ENCODE results near the gene CIAO3. TPM values are rescaled to one million over a fixed set of nuclear protein-coding genes. Genes with fewer than 3 reads are reported as not detected.
A peak's percentile ranks its signal among the peaks of the same experiment; 100 is the strongest.

The CIAO3 gene
- total and polyA plus RNA-seq, 8 donors: 11.1 to 72.9 (median 16.3) TPM

- Histone ChIP-seq H3K4me1 (peaks cover 6 to 25% (median 21%) of the 10 kb centered on the region in 3 donors), H3K27ac (peak overlapping the region; percentile 81 to 84 (median 83)), H3K9me3 (no peaks in the 10 kb centered on the region), H3K4me3 (peak overlapping the region; percentile 74 to 89 (median 76)), H3K27me3 (no peaks in the 10 kb centered on the region), H3K36me3 (no peaks in the 10 kb centered on the region)
- peak in 2 of 6 donors; percentile 43 to 58 for DNase-seq
- intact Hi-C loops (cut with DNase I): no loop called here
- no peak for FAIRE-seq
- ATAC-seq: peak; percentile 3 to 41 (median 25)
- WGBS, 2 donors: 1% methylated on average over 38 of the region's 38 CpGs
- TF ChIP-seq, protein P1, sequence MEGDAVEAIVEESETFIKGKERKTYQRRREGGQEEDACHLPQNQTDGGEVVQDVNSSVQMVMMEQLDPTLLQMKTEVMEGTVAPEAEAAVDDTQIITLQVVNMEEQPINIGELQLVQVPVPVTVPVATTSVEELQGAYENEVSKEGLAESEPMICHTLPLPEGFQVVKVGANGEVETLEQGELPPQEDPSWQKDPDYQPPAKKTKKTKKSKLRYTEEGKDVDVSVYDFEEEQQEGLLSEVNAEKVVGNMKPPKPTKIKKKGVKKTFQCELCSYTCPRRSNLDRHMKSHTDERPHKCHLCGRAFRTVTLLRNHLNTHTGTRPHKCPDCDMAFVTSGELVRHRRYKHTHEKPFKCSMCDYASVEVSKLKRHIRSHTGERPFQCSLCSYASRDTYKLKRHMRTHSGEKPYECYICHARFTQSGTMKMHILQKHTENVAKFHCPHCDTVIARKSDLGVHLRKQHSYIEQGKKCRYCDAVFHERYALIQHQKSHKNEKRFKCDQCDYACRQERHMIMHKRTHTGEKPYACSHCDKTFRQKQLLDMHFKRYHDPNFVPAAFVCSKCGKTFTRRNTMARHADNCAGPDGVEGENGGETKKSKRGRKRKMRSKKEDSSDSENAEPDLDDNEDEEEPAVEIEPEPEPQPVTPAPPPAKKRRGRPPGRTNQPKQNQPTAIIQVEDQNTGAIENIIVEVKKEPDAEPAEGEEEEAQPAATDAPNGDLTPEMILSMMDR (IDR thresholded peaks at IDR 0.05): no peak
Measured at GRCh38 chr16:720447-720989, 20.3 kb downstream of the CIAO3 start.

- intact Hi-C loops (cut with DNase I): loop anchor here in 1 of 3 donors (10.0 kb wide), 1 partner anchor 335 kb away; no protein-coding TSS in a partner anchor
- Histone ChIP-seq H3K4me3 (peak overlapping the region; percentile 74 to 89 (median 76)), H3K9me3 (no peaks in the 10 kb centered on the region), H3K36me3 (no peaks in the 10 kb centered on the region), H3K4me1 (peaks cover 6 to 25% (median 21%) of the 10 kb centered on the region in 3 donors), H3K27me3 (no peaks in the 10 kb centered on the region), H3K27ac (peak overlapping the region; percentile 81 to 84 (median 83))
- ATAC-seq (no peak), FAIRE-seq (no peak), DNase-seq (peak in 1 of 6 donors; percentile 34)
- 9 to 10% methylated on average over 16 of the region's 16 CpGs for WGBS, 2 donors
- TF ChIP-seq, protein P1 (IDR thresholded peaks at IDR 0.05): no peak
Measured at GRCh38 chr16:719815-720446, 20.9 kb downstream of the CIAO3 start.

DNA sequence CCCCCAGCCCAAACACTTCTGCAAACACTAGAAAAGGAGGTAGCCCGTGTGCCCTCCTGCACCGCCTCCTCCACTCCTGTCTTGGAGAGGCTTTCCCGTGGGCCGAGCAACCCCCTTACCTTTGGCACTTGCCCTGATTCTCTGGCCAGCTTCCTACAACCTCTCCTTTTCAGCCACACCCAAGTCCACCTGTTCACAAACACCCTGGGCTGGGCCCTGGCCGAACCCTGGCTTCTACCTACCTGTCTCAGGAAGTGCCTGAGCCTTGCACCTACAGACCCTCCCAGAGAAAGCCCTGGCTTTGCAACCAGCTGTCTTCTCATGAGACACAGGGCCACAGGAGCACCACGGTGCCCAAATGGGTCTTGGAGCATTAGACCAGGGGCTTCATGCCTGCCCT lies 21.9 kb downstream of the CIAO3 start:
- Histone ChIP-seq H3K36me3 (no peaks in the 10 kb centered on the region), H3K27ac (no peak overlapping the region), H3K4me3 (no peak overlapping the region), H3K27me3 (no peaks in the 10 kb centered on the region), H3K4me1 (peaks cover 6 to 28% (median 21%) of the 10 kb centered on the region in 3 donors), H3K9me3 (no peaks in the 10 kb centered on the region)
- WGBS, 2 donors: 71 to 86% methylated on average over 6 of the region's 6 CpGs
- FAIRE-seq: no peak
- TF ChIP-seq, protein P1 (IDR thresholded peaks at IDR 0.05): no peak
- ATAC-seq: no peak
- DNase-seq: no peak
- intact Hi-C loops (cut with DNase I): loop anchor here in 1 of 3 donors (10.0 kb wide), 1 partner anchor 336 kb away; no protein-coding TSS in a partner anchor

- DNase-seq: no peak
- WGBS, 2 donors: 93 to 94% methylated on average over 9 of the region's 9 CpGs
- H3K27me3 ChIP-seq: no peaks in the 10 kb centered on the region
- H3K9me3 ChIP-seq: no peaks in the 10 kb centered on the region
- TF ChIP-seq, protein P1 (IDR thresholded peaks at IDR 0.05): no peak
- no peak overlapping the region for H3K27ac ChIP-seq
- intact Hi-C loops (cut with DNase I): loop anchor here in 1 of 3 donors (10.0 kb wide), 1 partner anchor 336 kb away; no protein-coding TSS in a partner anchor
- H3K4me3 ChIP-seq: no peak overlapping the region
- ATAC-seq: no peak
- no peak for FAIRE-seq
- H3K36me3 ChIP-seq: no peaks in the 10 kb centered on the region
- H3K4me1 ChIP-seq: peaks cover 6 to 28% (median 21%) of the 10 kb centered on the region in 3 donors
Measured at GRCh38 chr16:718389-718788, 22.4 kb downstream of the CIAO3 start.

All from pancreas (tissue), 10 donors.